Measurements from ENCODE around the gene NONO.

GRCh38 chrX:71256051-71256450 lies 27.4 kb upstream of the NONO start:
- TF ChIP-seq, protein P1, sequence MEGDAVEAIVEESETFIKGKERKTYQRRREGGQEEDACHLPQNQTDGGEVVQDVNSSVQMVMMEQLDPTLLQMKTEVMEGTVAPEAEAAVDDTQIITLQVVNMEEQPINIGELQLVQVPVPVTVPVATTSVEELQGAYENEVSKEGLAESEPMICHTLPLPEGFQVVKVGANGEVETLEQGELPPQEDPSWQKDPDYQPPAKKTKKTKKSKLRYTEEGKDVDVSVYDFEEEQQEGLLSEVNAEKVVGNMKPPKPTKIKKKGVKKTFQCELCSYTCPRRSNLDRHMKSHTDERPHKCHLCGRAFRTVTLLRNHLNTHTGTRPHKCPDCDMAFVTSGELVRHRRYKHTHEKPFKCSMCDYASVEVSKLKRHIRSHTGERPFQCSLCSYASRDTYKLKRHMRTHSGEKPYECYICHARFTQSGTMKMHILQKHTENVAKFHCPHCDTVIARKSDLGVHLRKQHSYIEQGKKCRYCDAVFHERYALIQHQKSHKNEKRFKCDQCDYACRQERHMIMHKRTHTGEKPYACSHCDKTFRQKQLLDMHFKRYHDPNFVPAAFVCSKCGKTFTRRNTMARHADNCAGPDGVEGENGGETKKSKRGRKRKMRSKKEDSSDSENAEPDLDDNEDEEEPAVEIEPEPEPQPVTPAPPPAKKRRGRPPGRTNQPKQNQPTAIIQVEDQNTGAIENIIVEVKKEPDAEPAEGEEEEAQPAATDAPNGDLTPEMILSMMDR (IDR thresholded peaks at IDR 0.05; ENCODE audit: poor library complexity, severe bottlenecking): no peak
- TF ChIP-seq POLR2AphosphoS5 (IDR thresholded peaks at IDR 0.05): no peak

All from neural cell (in vitro differentiated cells).